Astrocyte of the spinal cord (primary cell): ENCODE results near the gene PIAS1.
"Not testable (repeated sequence)": the region's sequence is repeated elsewhere in the genome, so short reads cannot be mapped to it uniquely, and the experiment has no call there.

Source experiments
- DNase-seq: peaks from one replicate; pipeline ENCODE4 v3.0.0; 2011; ENCODE audit warnings: low read depth, low spot score
- H3K4me3 ChIP-seq: 2 replicates; pipeline ENCODE4 v1.5.1; 2011; ENCODE audit warnings: low read depth, mild to moderate bottlenecking, low read length, moderate library complexity
- in situ Hi-C: cut with HindIII; loops from 2 replicates; pipeline ENCODE4 v1.10.0; 2017; ENCODE audit warnings: low sequenced_read_pairs
- TF ChIP-seq, protein P1 (sequence below): IDR thresholded peaks from 2 replicates; pipeline ENCODE4 v1.5.1; 2012; ENCODE audit warnings: low read depth, mild to moderate bottlenecking, low read length, inconsistent platforms

PIAS1 gene

DNA sequence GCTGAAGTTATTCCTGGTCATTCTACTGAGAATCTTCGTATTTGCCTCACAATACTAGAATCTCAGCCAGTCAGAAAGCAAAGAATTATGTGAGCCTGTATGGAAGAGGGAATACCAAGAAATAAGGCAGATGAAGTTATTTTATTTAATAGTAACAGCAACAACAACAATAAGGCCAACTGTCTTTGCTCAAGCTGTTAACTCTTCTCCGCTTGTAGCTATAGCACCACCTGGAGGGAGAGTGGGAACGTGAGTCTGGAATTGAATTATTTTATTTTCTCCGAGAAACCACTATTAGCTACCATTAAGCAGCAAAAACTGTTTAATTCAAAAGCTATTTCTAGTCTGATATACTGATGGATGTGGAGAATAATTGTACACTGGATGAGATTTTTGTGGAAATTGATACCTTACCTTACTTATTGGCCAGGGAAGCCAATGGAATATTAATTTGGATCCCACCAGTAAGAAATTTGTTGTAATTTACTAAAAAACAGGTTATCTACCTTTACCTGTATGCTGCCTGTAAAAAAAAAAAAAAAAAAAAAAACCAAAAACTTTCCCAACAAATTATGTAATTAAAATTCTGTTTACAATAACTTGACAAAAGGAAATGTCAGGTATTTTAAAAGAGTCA is 100.9 kb downstream of the PIAS1 start:
- no peak overlapping the region for H3K4me3 ChIP-seq
- TF ChIP-seq, protein P1, sequence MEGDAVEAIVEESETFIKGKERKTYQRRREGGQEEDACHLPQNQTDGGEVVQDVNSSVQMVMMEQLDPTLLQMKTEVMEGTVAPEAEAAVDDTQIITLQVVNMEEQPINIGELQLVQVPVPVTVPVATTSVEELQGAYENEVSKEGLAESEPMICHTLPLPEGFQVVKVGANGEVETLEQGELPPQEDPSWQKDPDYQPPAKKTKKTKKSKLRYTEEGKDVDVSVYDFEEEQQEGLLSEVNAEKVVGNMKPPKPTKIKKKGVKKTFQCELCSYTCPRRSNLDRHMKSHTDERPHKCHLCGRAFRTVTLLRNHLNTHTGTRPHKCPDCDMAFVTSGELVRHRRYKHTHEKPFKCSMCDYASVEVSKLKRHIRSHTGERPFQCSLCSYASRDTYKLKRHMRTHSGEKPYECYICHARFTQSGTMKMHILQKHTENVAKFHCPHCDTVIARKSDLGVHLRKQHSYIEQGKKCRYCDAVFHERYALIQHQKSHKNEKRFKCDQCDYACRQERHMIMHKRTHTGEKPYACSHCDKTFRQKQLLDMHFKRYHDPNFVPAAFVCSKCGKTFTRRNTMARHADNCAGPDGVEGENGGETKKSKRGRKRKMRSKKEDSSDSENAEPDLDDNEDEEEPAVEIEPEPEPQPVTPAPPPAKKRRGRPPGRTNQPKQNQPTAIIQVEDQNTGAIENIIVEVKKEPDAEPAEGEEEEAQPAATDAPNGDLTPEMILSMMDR = peak; percentile 76
- DNase-seq = peak; percentile 72
- in situ Hi-C loops = no loop called here

DNA sequence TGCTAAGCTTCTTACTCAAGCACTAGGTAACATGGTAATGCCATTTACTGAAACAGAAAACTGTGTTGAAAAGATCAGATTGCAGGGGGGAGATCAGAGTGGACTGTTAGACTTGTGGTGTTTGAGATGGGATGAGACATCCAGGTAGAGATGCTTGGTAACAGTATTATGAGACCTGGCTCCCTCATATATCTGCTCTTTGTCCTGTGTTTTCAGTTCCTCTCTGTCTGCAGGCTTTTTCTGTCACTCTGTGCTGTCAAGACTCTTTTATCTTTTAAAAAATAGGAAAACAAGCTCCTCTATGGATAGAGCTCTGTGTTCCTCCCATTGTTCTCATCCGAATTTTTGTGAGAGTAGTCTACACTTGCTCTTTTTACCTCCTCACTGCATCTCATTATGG is 103.0 kb downstream of the PIAS1 start:
- in situ Hi-C loops = no loop called here
- DNase-seq = no peak
- TF ChIP-seq, protein P1 = no peak
- H3K4me3 ChIP-seq = no peak overlapping the region

DNA sequence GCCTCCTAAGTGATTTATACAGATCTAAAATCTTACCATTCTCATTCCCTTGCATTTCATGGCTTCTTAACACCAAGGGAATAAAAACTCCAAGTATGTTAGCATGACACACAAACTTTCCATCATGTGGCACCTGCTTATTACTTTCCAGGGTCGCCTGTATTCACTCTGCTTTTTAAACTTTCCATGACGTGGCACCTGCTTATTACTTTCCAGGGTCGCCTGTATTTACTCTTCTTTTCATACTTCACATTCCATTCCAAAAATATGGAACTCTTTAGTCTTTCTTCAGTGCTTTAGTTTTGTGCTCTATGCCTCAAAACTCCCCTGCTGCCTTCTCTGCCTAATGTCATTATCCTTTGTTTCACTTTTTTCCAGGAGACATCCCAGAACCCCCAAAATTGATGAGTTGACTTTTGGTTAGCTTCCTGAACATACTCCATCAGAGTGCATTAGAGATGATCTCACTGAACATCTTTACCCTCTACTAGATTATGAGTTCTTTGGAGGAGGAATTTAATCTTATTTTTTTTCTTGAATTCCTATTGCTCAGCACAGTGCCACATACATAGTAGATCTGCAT is 104.0 kb downstream of the PIAS1 start:
- TF ChIP-seq, protein P1 = no peak
- in situ Hi-C loops = no loop called here
- no peak for DNase-seq
- no peak overlapping the region for H3K4me3 ChIP-seq

GRCh38 chr15:68163191-68163590 is 109.1 kb downstream of the PIAS1 start:
- no peak for DNase-seq
- TF ChIP-seq, protein P1 = no peak
- in situ Hi-C loops = no loop called here
- H3K4me3 ChIP-seq = no peak overlapping the region

GRCh38 chr15:68166847-68167246 is 112.7 kb downstream of the PIAS1 start:
- in situ Hi-C loops = no loop called here
- H3K4me3 ChIP-seq = no peak overlapping the region
- TF ChIP-seq, protein P1 = no peak
- no peak for DNase-seq

DNA sequence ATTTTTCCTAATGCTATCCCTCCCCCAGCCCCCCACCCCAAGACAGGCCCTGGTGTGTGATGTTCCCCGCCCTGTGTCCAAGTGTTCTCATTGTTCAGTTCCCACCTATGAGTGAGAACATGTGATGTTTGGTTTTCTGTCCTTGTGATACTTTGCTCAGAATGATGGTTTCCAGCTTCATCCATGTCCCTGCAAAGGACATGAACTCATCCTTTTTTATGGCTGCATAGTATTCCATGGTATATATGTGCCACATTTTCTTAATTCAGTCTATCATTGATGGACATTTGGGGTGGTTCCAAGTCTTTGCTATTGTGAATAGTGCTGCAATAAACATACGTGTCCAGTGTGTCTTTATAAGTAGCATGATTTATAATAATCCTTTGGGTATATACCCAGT is 117.9 kb downstream of the PIAS1 start:
- H3K4me3 ChIP-seq, DNase-seq, in situ Hi-C loops: not testable (repeated sequence)

DNA sequence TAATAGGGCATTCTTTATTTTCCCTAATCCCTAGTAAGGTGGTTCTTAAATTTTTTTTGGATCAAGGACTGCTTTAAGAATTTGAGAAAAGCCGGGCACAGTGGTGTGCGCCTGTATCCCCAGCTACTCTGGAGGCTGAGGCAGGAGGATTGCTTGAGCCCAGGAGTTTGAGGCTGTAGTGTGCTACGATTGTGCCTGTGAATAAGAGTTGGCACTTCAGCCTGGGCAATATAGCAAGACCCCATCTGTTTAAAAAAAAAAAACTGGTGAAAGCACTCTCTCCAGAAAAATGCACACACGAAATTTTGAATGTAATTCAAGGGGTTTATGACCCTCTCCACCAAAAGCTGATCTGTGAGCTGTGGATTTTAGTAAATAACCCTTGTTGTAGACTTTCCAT is 119.0 kb downstream of the PIAS1 start:
- TF ChIP-seq, protein P1 = no peak
- in situ Hi-C loops = no loop called here

More for the DNA sequence above, 119.0 kb downstream of the PIAS1 start:
- H3K4me3 ChIP-seq = no peak overlapping the region
- DNase-seq = no peak
